ENCODE data around the gene ENSA.

GRCh38 chr1:150678988-150679387 is 49.6 kb upstream of the ENSA start:
- TF ChIP-seq POLR2A (IDR thresholded peaks at IDR 0.05) (no peak), CTCF (IDR thresholded peaks at IDR 0.05) (no peak)
